Testis (tissue), 2 donors: Measurements from ENCODE around the gene MYADML2.

ENCODE experiments used
- CTCF ChIP-seq, 3 experiments: fragments of 450-650 bp in 2 of 3; fragments of 200-600 bp in 1 of 3; sonication (generic) in 1 of 3; IDR thresholded peaks; one replicate each; pipeline ENCODE4 v1.5.1; 2016 to 2019; ENCODE audit warnings: antibody characterized with exemption in 3 of 3, mild to moderate bottlenecking in 2 of 3, moderate library complexity in 1 of 3
- POLR2A ChIP-seq: fragments of 450-650 bp; IDR thresholded peaks from one replicate; pipeline ENCODE4 v1.6.1; 2017; ENCODE audit warnings: antibody characterized with exemption, mild to moderate bottlenecking, moderate library complexity

DNA sequence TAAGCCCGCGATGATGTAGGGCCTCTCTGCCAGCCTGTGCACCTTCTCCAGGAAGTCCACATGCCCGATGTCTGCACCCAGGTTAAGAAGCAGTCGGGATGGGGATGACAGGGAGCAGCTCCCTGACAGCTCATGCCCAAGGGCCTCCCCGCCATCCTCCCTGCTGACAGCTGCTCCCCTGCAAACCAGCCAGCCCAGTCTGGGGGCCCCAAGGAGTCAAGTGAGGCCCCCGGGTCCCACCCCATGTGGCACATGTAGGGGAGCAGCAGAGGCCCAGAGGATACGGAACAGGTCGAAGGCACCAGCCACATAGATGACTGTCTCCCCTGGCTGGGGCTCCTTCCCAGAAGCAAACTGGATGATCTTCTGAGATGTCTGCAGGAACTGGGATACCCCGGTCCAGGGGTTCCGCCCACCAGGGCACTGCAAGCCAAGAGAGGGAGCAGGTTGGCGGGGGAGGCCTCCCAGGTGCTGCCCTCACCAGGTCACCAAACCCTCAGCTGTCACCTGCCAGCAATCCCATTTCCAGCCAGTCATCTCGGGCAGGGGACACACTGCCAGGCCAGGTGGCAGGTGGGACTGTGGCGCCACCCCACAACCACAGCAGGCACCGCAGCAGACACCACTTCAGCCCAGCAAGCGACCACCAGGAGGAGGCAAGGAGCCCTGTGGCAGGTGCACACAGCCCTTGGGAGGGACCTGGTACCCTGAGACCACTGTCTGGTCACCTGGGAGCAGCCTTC is 40.4 kb downstream of the MYADML2 start:
- TF ChIP-seq POLR2A (no peak), CTCF (IDR thresholded peaks at IDR 0.05) (no peak)
